Dendritic cell treated with granulocyte-macrophage colony-stimulating factor and Interleukin-4, amounts not matched to agents 40 ng/mL and 50 ng/mL, for 4 days (primary cell): ENCODE results near the gene GTPBP6.
"Not testable (repeated sequence)": the region's sequence is repeated elsewhere in the genome, so short reads cannot be mapped to it uniquely, and the experiment has no call there.

ENCODE experiments used
- H3K27ac Mint-ChIP-seq: one replicate; pipeline ENCODE4 v1.8.0; 2022; ENCODE audit warnings: mild to moderate bottlenecking, mixed read lengths
- H3K27me3 Mint-ChIP-seq: one replicate; pipeline ENCODE4 v1.8.0; 2022; ENCODE audit warnings: mild to moderate bottlenecking, mixed read lengths
- H3K36me3 Mint-ChIP-seq: one replicate; pipeline ENCODE4 v1.8.0; 2022; ENCODE audit warnings: low read depth, mixed read lengths
- H3K4me1 Mint-ChIP-seq: one replicate; pipeline ENCODE4 v1.8.0; 2022; ENCODE audit warnings: low read depth, mixed read lengths
- H3K4me3 Mint-ChIP-seq: one replicate; pipeline ENCODE4 v1.8.0; 2022; ENCODE audit warnings: mild to moderate bottlenecking, moderate library complexity, mixed read lengths
- H3K9me3 Mint-ChIP-seq: one replicate; pipeline ENCODE4 v1.8.0; 2022; ENCODE audit warnings: mixed read lengths
- intact Hi-C: fragments of 100-400 bp; cut with micrococcal nuclease; formaldehyde crosslinking; loops from one replicate; pipeline ENCODE4 v1.15.0; 2022

GTPBP6 gene

DNA sequence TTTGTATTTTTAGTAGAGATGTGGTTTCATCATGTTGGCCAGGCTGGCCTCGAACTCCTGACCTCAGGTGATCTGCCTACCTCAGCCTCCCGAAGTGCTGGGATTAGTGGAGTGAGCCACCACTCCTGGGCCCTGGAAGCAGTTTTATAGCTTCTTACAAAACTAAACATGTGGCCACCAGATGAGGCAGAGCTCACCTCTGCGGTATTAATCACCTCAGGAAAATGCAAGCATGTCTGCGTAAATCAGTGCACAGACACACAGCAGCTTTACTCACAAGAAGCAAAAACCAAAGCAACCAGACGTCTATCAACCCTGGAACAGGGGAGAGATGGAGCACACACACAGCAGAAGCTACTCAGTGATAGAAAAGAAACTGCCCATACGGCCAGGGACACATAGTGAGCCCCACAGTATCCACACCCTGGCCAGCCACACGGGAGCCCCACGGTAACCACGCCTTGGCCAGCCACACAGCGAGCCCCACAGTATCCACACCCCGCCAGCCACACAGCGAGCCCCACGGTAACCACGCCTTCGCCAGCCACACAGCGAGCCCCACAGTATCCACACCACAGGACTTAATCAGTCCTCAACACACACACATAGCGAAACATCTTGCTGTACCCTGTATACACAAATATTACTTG is 37.9 kb upstream of the GTPBP6 start:
- peaks cover 29% of the 10 kb centered on the region for H3K9me3 Mint-ChIP-seq
- no peak overlapping the region for H3K4me3 Mint-ChIP-seq
- H3K36me3 Mint-ChIP-seq: peaks cover 44% of the 10 kb centered on the region
- intact Hi-C loops: no loop called here
- no peaks in the 10 kb centered on the region for H3K27me3 Mint-ChIP-seq
- H3K27ac Mint-ChIP-seq: no peak overlapping the region
- peaks cover 8% of the 10 kb centered on the region for H3K4me1 Mint-ChIP-seq

DNA sequence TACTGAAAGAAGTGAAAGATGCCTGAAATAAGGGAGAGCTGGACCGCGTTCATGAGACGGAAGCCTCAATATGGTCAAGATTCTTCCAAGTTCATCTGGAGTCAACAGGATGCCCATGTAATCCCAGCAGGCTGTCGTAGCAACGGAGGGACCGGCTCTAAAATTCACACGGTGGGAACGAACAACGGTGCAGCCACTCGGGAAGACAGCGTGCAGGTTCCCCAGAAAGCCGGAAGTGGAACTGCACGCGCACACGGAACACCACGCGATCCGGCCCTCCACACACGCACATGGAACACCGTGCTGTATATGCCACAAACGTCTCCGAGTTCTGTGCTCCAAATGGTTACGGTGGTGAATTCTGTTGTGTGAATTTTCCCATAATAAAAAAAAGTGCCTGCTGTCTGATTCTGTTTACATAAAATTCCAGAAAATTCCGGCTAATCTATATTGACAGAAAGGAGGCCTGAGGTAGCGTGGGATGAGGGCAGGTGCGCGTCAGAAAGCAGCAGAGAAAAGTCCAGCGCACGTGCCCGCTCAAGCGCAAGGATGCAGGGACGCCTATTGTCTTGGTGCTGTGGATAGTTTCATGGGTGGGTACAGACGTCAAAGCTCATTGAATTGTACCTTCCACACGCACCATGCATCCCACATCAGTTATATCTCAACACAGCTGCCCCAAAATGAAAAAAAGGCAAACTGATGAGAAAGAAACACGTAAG is 36.9 kb upstream of the GTPBP6 start:
- Mint-ChIP-seq H3K4me1 (peaks cover 8% of the 10 kb centered on the region), H3K36me3 (peaks cover 39% of the 10 kb centered on the region), H3K4me3 (no peak overlapping the region), H3K9me3 (peaks cover 18% of the 10 kb centered on the region), H3K27me3 (no peaks in the 10 kb centered on the region), H3K27ac (no peak overlapping the region)
- intact Hi-C loops: no loop called here

DNA sequence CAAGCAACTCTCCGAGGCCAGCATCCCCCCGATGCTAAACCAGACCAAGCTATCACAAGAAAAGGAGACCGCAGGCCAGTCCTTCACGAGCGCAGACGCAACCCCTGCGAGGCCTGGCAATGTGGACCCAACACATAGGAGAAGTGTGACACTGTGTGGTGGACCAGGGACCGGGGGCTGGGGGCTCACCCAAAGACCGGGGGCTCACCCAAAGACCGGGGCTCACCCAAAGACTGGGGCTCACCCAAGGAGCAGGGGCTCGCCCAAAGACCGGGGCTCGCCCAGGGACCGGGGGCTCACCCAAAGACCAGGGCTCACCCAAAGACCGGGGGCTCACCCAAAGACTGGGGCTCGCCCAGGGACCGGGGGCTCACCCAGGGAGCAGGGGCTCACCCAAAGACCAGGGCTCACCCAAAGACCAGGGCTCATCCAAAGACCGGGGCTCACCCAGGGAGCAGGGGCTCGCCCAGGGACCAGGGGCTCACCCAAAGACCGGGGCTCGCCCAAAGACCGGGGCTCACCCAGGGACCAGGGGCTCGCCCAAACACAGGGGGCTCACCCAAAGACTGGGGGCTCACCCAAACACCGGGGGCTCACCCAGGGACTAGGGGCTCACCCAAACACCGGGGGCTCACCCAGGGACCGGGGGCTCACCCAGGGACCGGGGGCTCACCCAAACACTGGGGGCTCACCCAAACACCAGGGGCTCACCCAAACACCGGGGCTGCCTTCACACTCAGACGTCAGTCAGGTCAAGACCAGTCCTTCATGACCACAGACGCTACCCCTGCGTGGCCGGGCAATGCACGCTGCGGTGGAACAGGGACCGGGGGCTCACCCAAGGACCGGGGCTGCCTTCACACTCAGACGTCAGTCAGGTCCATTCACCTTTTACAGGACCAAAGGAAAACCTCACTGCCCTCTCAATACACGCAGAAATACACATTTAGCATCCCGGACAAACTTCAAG is 35.3 kb upstream of the GTPBP6 start:
- intact Hi-C loops: no loop called here
- Mint-ChIP-seq H3K27ac (no peak overlapping the region), H3K9me3 (peaks cover 7% of the 10 kb centered on the region), H3K4me3 (no peak overlapping the region), H3K36me3 (peaks cover 31% of the 10 kb centered on the region), H3K4me1 (peaks cover 8% of the 10 kb centered on the region), H3K27me3 (no peaks in the 10 kb centered on the region)

DNA sequence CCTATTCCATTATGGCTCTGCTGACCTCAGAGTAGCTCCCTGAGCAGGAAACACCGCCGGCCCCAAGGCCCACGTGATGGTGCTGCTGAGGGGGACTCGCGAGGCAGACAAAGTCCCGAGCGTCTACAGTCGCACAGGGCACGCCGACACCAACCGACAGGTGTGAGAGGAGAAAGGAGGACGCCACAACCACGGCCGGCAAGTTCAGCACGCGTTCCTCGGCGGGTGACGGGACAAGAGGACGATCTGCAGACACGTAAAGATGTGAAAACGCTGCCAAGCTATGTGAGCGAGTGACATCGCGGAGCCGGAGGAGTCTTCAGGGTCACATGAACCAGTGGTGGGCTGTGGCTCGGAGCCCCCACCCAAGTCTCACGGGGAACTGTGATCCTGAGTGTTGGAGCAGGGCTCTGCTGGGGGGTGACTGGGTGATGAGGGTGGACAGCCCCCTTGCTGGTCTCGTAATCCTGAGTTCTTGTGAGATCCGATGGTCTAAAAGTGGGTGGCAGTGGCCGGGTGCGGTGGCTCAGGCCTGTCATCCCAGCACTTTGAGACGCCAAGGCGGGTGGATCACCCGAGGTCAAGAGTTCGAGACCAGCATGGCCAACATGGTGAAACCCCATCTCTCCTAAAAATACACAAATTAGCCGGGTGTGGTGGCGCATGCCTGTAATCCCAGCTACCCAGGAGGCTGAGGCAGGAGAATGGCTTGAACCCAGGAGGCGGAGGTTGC is 34.2 kb upstream of the GTPBP6 start:
- intact Hi-C loops: no loop called here
- Mint-ChIP-seq H3K27ac (no peak overlapping the region), H3K27me3 (no peaks in the 10 kb centered on the region), H3K9me3 (peaks cover 6% of the 10 kb centered on the region), H3K4me3 (no peak overlapping the region), H3K36me3 (peaks cover 23% of the 10 kb centered on the region), H3K4me1 (peaks cover 7% of the 10 kb centered on the region)

DNA sequence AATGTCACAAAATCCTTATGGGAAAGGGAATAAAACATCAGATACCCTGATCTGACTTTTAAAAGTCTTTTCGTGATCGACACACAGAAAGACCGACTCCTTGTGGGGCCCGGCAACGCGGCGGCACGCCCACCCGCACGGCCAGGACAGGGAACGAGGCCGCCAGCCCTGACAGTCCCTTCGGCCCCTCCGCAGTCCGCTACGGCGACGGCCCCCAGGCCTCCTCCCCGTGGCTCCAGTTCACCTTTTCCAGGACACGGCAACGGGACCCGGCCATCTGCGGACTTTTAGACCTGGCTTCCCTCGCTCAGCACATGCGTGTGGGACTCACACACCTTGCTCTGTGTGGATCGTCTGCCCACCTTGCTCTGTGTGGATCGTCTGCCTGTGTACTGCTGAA is 33.6 kb upstream of the GTPBP6 start:
- H3K27ac Mint-ChIP-seq: no peak overlapping the region
- peaks cover 24% of the 10 kb centered on the region for H3K36me3 Mint-ChIP-seq
- peaks cover 10% of the 10 kb centered on the region for H3K9me3 Mint-ChIP-seq
- peaks cover 1% of the 10 kb centered on the region for H3K4me1 Mint-ChIP-seq
- H3K27me3 Mint-ChIP-seq: no peaks in the 10 kb centered on the region
- no peak overlapping the region for H3K4me3 Mint-ChIP-seq
- intact Hi-C loops: no loop called here

DNA sequence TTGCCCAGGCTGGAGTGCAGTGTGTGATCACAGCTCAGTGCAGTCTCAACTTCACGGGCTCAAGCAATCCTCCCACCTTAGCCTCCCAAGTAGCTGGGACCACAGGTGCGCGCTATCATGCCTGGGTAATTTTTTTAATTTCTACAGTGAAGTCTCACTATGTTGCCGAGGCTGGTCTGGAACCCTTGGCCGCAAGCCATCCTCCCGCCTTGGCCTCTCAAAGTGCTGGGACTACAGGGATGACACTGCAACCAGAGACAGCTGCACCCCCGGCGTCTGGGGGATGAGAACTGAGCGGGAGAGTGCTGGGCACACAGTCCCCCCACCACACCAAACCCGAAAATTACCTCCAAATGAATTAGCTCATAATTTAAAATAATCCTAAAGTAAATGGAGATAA is 33.1 kb upstream of the GTPBP6 start:
- Mint-ChIP-seq H3K27ac (no peak overlapping the region), H3K4me3 (no peak overlapping the region), H3K4me1 (no peaks in the 10 kb centered on the region), H3K27me3 (no peaks in the 10 kb centered on the region), H3K36me3 (peaks cover 29% of the 10 kb centered on the region), H3K9me3 (peaks cover 10% of the 10 kb centered on the region)
- intact Hi-C loops: no loop called here

DNA sequence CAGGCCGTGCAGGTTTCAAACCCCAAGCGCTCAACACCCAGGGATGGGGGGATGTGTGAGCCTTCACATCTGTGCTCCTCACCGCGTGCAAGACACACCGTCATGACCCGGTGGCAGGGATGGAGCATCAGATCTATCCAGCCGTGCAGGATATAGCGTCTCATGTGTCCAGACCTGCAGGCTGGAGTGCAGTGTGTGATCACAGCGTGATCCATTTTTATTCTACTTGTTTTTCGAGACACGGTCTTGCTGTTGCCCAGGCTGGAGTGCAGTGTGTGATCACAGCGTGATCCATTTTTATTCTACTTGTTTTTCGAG is 32.7 kb upstream of the GTPBP6 start:
- not testable (repeated sequence) for H3K27ac Mint-ChIP-seq

DNA sequence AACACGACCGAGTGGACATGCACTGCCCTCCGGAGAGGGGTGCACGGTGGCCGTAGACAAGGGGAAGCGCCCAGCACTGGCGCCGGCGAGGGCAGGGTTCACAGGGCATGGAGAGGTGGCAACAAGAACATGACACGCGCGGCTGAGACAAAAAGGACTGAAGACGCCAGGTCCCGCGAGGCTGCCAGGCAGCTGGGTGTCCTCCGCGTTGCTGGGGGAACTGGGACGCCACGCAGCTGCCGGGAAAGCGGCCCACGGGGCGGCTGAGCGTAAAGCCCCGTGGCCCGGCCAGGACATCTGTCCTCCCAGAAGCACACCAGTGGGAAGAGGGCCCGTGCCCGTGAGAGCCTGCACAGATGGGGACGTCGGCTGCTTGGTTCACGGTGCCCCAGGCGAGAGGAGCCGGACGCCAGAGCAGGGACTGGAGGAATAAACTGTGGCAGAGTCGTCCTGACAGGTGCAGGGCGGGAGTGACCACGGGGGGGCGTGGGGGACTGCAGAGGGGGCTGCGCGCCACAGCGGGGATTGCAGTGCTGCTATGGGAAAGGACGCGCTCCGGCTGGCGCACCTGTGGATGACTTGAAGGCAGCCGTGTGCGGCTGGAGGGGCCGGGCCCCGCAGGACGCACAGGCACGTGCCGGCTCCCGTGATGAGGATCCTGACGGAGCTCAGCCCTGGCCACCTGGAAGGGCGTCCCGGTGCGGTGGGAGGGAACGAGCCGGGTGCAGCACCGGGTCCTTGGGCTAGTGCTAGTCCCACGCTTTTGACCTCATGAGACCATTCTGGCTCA is 32.1 kb upstream of the GTPBP6 start:
- H3K4me1 Mint-ChIP-seq: no peaks in the 10 kb centered on the region
- no peak overlapping the region for H3K4me3 Mint-ChIP-seq
- peaks cover 39% of the 10 kb centered on the region for H3K36me3 Mint-ChIP-seq
- intact Hi-C loops: no loop called here
- peaks cover 10% of the 10 kb centered on the region for H3K9me3 Mint-ChIP-seq
- H3K27ac Mint-ChIP-seq: no peak overlapping the region
- H3K27me3 Mint-ChIP-seq: no peaks in the 10 kb centered on the region

More for the DNA sequence above, 32.7 kb upstream of the GTPBP6 start:
- H3K27me3 Mint-ChIP-seq, H3K4me1 Mint-ChIP-seq, intact Hi-C loops, H3K4me3 Mint-ChIP-seq: not testable (repeated sequence)
- H3K9me3 Mint-ChIP-seq: peaks cover 10% of the 10 kb centered on the region
- peaks cover 33% of the 10 kb centered on the region for H3K36me3 Mint-ChIP-seq

DNA sequence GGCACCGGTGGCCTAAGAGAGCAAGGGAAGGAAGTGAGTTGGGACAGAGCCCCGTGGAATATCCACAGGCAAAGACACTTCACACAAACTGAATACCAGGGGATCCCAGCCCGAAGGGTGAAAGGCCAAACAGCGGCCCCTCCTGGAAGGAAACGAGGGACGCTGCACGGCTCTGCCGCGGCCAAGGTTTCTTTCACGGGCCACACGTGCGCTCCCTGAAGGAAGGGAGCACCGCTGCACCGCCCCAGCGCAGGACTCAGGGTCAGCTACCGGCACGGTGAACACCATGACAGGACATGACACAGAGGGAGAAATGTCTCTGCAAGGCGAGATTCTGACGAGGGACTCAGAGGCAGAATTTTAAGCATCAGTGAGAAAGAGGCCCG is 31.5 kb upstream of the GTPBP6 start:
- H3K27ac Mint-ChIP-seq: no peak overlapping the region
- H3K27me3 Mint-ChIP-seq: no peaks in the 10 kb centered on the region
- H3K4me3 Mint-ChIP-seq: no peak overlapping the region
- intact Hi-C loops: no loop called here
- H3K36me3 Mint-ChIP-seq: peaks cover 44% of the 10 kb centered on the region
- peaks cover 14% of the 10 kb centered on the region for H3K9me3 Mint-ChIP-seq
- H3K4me1 Mint-ChIP-seq: no peaks in the 10 kb centered on the region

DNA sequence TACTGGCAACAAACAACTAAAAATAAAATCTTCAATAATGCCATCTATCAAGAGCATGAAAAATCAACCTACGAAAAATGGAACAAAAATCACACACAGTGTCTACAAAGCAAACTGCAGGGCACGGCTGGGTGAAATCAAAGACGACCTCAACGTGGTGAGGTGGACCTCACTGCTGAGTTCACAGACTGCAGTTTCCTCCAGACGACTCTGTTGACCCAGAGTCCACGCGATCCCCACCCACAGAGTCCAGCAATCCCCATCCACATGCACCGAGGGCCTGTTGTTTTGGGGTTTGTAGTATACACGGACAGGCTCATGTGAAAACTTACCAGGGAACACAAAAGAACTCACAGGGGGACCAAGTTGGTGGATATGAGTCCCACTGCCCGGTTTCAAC is 31.1 kb upstream of the GTPBP6 start:
- H3K4me1 Mint-ChIP-seq: no peaks in the 10 kb centered on the region
- no peaks in the 10 kb centered on the region for H3K27me3 Mint-ChIP-seq
- intact Hi-C loops: no loop called here
- no peak overlapping the region for H3K4me3 Mint-ChIP-seq
- peaks cover 48% of the 10 kb centered on the region for H3K36me3 Mint-ChIP-seq
- H3K27ac Mint-ChIP-seq: no peak overlapping the region
- H3K9me3 Mint-ChIP-seq: peaks cover 19% of the 10 kb centered on the region

DNA sequence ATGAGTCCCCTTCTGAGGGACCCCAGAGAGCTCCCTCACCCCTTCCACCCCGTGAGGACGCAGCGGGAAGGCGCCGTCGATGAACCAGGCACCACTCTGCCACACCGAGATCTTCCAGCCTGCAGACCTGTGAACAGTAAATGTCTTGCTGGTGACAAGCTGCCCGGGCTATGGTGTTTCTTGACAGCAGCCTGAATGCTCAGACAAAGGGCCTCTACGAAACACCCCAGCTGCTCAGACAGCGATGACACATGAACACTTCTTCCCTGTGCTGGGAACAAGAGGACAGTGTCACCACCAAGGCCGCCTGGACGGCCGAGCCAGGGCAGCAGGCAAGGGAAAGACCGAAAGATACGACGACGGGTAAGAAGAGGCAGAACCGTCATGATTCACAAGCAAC is 30.6 kb upstream of the GTPBP6 start:
- peaks cover 24% of the 10 kb centered on the region for H3K9me3 Mint-ChIP-seq
- H3K4me1 Mint-ChIP-seq: no peaks in the 10 kb centered on the region
- no peaks in the 10 kb centered on the region for H3K27me3 Mint-ChIP-seq
- peaks cover 53% of the 10 kb centered on the region for H3K36me3 Mint-ChIP-seq
- H3K27ac Mint-ChIP-seq: no peak overlapping the region
- intact Hi-C loops: no loop called here
- H3K4me3 Mint-ChIP-seq: no peak overlapping the region

DNA sequence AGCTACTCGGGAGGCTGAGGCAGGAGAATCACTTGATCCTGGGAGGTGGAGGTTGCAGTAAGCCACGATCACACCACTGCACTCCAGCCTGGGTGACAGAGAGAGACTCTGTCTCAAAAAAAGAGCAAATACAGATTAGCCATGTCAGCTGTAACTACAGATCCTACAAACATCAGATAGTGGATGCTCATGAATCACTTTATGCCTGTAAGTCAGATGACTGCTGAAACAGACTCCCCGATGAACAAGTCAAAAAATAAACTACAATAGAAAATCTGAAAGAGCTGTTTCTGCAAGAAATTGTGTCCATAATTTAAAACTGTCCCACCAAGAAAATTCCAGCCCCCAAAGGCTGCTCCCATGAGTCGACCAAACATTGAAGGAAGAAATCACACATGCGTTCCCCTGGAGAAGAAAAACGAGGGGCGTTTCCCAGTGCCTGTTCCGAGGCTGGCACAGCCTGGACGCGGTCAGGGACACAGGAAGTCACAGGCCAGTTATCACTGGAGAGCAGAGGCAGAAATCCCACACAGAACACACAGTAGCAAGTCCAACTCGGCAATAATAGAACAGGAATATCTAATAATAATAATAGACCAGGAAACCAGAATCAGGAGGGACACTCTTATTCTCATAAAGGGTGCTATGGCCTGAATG is 30.0 kb upstream of the GTPBP6 start:
- H3K27ac Mint-ChIP-seq: no peak overlapping the region
- intact Hi-C loops: no loop called here
- H3K36me3 Mint-ChIP-seq: peaks cover 55% of the 10 kb centered on the region
- H3K4me1 Mint-ChIP-seq: no peaks in the 10 kb centered on the region
- H3K9me3 Mint-ChIP-seq: peaks cover 24% of the 10 kb centered on the region
- H3K27me3 Mint-ChIP-seq: no peaks in the 10 kb centered on the region
- H3K4me3 Mint-ChIP-seq: no peak overlapping the region
